K562 (cell line): ENCODE measurements around the gene ERBB4. TPM values are rescaled to one million over a fixed set of nuclear protein-coding genes. Genes with fewer than 3 reads are reported as not detected.

Source experiments
- ATAC-seq: fragments of 200-7000 bp; cut with Tn5 transposase; 3 replicates; pipeline ENCODE4 v1.9.1; 2020; ENCODE audit warnings: moderate library complexity
- BruUV-seq: library from RNA; stranded (reverse); fragments of 400-500 nt; replicated peaks from 2 replicates; lab custom pipeline; 2021; lab: Mats Ljungman, UMichigan
- CTCF ChIA-PET: fragments of 300-600 bp; formaldehyde crosslinking; extraction: SDS; loops from one replicate; lab custom pipeline; 2021; ENCODE audit warnings: low intra/inter-chr PET ratio; lab: Yijun Ruan, JAX
- POLR2A ChIA-PET: fragments of 300-600, 350-650 bp; sonication (Branson Sonifier 250); formaldehyde crosslinking; extraction: SDS; loops from one replicate; lab custom pipeline; 2021; ENCODE audit warnings: antibody characterized with exemption, inconsistent platforms; lab: Yijun Ruan, JAX
- DNase-seq, 4 experiments: peaks; one replicate each; pipeline versions ENCODE4 v3.0.0 to v3.0.0-alpha.2; 2011 to 2018; ENCODE audit warnings: low spot score in 3 of 4, mixed read lengths in 3 of 4; ENCODE audit errors: extremely low read depth in 1 of 4
- FAIRE-seq: peaks from 2 replicates; lab custom pipeline; 2011; peaks lifted over from hg19 to GRCh38; lab: Jason Lieb, UNC
- H2AFZ ChIP-seq: 2 replicates; pipeline ENCODE4 v1.6.0; 2011; ENCODE audit warnings: low read depth, low read length, control low read depth, inconsistent platforms
- H3K27ac ChIP-seq: fragments of 200-600 bp; 3 replicates; pipeline ENCODE4 v1.8.0; 2011; ENCODE audit warnings: low read depth, mild to moderate bottlenecking, control low read depth, inconsistent platforms, low read length, moderate library complexity, mixed read lengths; ENCODE audit errors: extremely low read depth
- H3K27me3 ChIP-seq, 2 experiments: fragments of 300-600 bp in 1 of 2; 2 replicates in 1 of 2; 3 replicates in 1 of 2; pipeline versions ENCODE4 v1.6.0 to v1.8.0; 2011; ENCODE audit warnings: inconsistent platforms in 2 of 2, low read length in 2 of 2, mild to moderate bottlenecking in 1 of 2, mixed read lengths in 1 of 2, moderate library complexity in 1 of 2; ENCODE audit not compliant: control insufficient read depth in 2 of 2, insufficient read depth in 2 of 2
- H3K36me3 ChIP-seq: fragments of 300-600 bp; 3 replicates; pipeline ENCODE4 v1.8.0; 2011; ENCODE audit warnings: mild to moderate bottlenecking, low read length, inconsistent platforms; ENCODE audit not compliant: control insufficient read depth, insufficient read depth
- H3K4me1 ChIP-seq, 2 experiments: fragments of 200-600 bp in 1 of 2; replicated peaks in 1 of 2; 2 replicates in 1 of 2; 3 replicates in 1 of 2; pipeline versions ENCODE4 v1.5.1 to v1.8.0; 2011; ENCODE audit warnings: inconsistent platforms in 2 of 2, low read length in 2 of 2, mild to moderate bottlenecking in 1 of 2, mixed read lengths in 1 of 2, moderate library complexity in 1 of 2; ENCODE audit not compliant: control insufficient read depth in 2 of 2, insufficient read depth in 2 of 2
- H3K4me2 ChIP-seq: 2 replicates; pipeline ENCODE4 v1.6.1; 2011; ENCODE audit warnings: low read length, control low read depth, inconsistent platforms, mixed read lengths; ENCODE audit not compliant: insufficient read depth
- H3K4me3 ChIP-seq: fragments of 200-600 bp; sonication (generic), shearing (Covaris generic); 2 replicates; pipeline ENCODE4 v1.5.1; 2016; ENCODE audit warnings: control low read depth, inconsistent platforms
- H3K79me2 ChIP-seq: fragments of 200-600 bp; 3 replicates; pipeline ENCODE4 v1.8.0; 2011; ENCODE audit warnings: low read length, inconsistent platforms; ENCODE audit not compliant: control insufficient read depth, insufficient read depth
- H3K9ac ChIP-seq, 2 experiments: 2 replicates each; pipeline versions ENCODE4 v1.6.0 to v1.6.1; 2011; ENCODE audit warnings: low read depth in 2 of 2, low read length in 2 of 2, control low read depth in 1 of 2, inconsistent platforms in 1 of 2, mild to moderate bottlenecking in 1 of 2, mixed read lengths in 1 of 2; ENCODE audit not compliant: insufficient read depth in 1 of 2
- H3K9me1 ChIP-seq: one replicate; pipeline ENCODE4 v1.6.0; 2011; ENCODE audit warnings: inconsistent platforms, mild to moderate bottlenecking, low read length, moderate library complexity; ENCODE audit not compliant: control insufficient read depth, insufficient read depth
- H3K9me3 ChIP-seq: replicated peaks from 2 replicates; pipeline ENCODE4 v1.5.1; 2011; ENCODE audit warnings: low read depth, low read length, inconsistent platforms; ENCODE audit not compliant: control insufficient read depth, insufficient read depth
- H4K20me1 ChIP-seq: replicated peaks from 2 replicates; pipeline ENCODE4 v1.6.1; 2011; ENCODE audit warnings: low read length, inconsistent platforms, mixed read lengths; ENCODE audit not compliant: control insufficient read depth, insufficient read depth
- ATF4 ChIP-seq: fragments of 450-650 bp; formaldehyde crosslinking; IDR thresholded peaks from 2 replicates; pipeline ENCODE4 v1.4.0; 2022; ENCODE audit warnings: mild to moderate bottlenecking, moderate library complexity
- DDX20 ChIP-seq: fragments of 450-650 bp; IDR thresholded peaks from 2 replicates; pipeline ENCODE4 v1.6.1; 2016; ENCODE audit warnings: missing genetic modification characterization, low read depth, mild to moderate bottlenecking, missing compliant biosample characterization, moderate library complexity
- ESRRB ChIP-seq: fragments of 250-450 bp; sonication (Bioruptor Pico); IDR thresholded peaks from 2 replicates; pipeline ENCODE4 v1.5.0; 2020; ENCODE audit warnings: mild to moderate bottlenecking, moderate library complexity, borderline replicate concordance
- KAT7 ChIP-seq: sonication (generic); formaldehyde crosslinking; IDR thresholded peaks from 2 replicates; pipeline ENCODE4 v1.8.0; 2022; ENCODE audit warnings: missing genetic modification reagents, mild to moderate bottlenecking, borderline replicate concordance
- KDM5B ChIP-seq: fragments of 200-600 bp; sonication (generic); IDR thresholded peaks from 2 replicates; pipeline ENCODE4 v1.6.1; 2012; ENCODE audit warnings: low read depth, mild to moderate bottlenecking, moderate library complexity, low read length, control low read depth, inconsistent platforms; ENCODE audit not compliant: insufficient replicate concordance
- NONO ChIP-seq, 2 experiments: fragments of 200-400 bp in 1 of 2; fragments of 450-650 bp in 1 of 2; formaldehyde crosslinking in 1 of 2; IDR thresholded peaks; 2 replicates each; pipeline ENCODE4 v1.6.1; 2017; ENCODE audit warnings: low read depth in 2 of 2, mild to moderate bottlenecking in 2 of 2, moderate library complexity in 2 of 2, low read length in 1 of 2
- TCF3 ChIP-seq: sonication (generic); formaldehyde crosslinking; IDR thresholded peaks from 2 replicates; pipeline ENCODE4 v1.4.0; 2020; ENCODE audit warnings: mild to moderate bottlenecking, missing genetic modification reagents
- U2AF1 ChIP-seq: fragments of 200-400 bp; formaldehyde crosslinking; optimal IDR thresholded peaks from 2 replicates; pipeline ENCODE3; 2017; ENCODE audit warnings: mild to moderate bottlenecking, low read depth, low read length, moderate library complexity
- ZC3H8 ChIP-seq: fragments of 450-650 bp; IDR thresholded peaks from 2 replicates; pipeline ENCODE4 v1.6.1; 2017
- ZNF121 ChIP-seq: sonication (generic); formaldehyde crosslinking; conservative IDR thresholded peaks from 2 replicates; pipeline ENCODE4 v1.8.0; 2022; ENCODE audit warnings: missing genetic modification reagents
- WGBS: fragments of 100-300 bp; shearing (Covaris generic); methylation state at CpG from one replicate; pipeline ENCODE4 v1.1.6; 2016; ENCODE audit warnings: low coverage, mixed read lengths; ENCODE audit not compliant: insufficient coverage; ENCODE audit errors: missing lambda C conversion rate; 5-methylcytosine and 5-hydroxymethylcytosine counted together
- in situ Hi-C: fragments of 300-500 bp; cut with MboI; formaldehyde crosslinking; loops from 4 replicates; pipeline ENCODE4 v1.15.0; 2018; ENCODE audit warnings: inconsistent platforms, mixed read lengths
- intact Hi-C: fragments of 100-400 bp; cut with micrococcal nuclease; formaldehyde crosslinking; loops from 2 replicates; pipeline ENCODE4 v1.14.2; 2022
- polyA plus RNA-seq, 8 experiments: library from polyadenylated mRNA; depleted of rRNA in 4 of 8; stranded (reverse) in 5 of 8; unstranded in 3 of 8; fragments of >200 nt; fragmentation: Nextera tagmentation in 2 of 8; fragmentation: Illumina TruSeq in 1 of 8; extraction: Ambion mirVana in 2 of 8; extraction: Trizol in 1 of 8; gene quantifications; 2 replicates each; pipeline versions ENCODE4 v1.2.1 to v1.2.3, GENCODE V29; 2011 to 2014; ENCODE audit warnings: inconsistent platforms in 1 of 8, missing spikeins in 1 of 8
- total RNA-seq, 7 experiments: library from RNA; depleted of rRNA in 6 of 7; stranded (reverse); fragments of >200 nt in 6 of 7; fragmentation: Illumina TruSeq in 2 of 7; extraction: Trizol in 2 of 7; gene quantifications; 2 replicates each; pipeline versions ENCODE4 v1.2.1 to v1.2.3, GENCODE V29; 2011 to 2021; ENCODE audit warnings: low replicate concordance in 1 of 7
- TF ChIP-seq, protein P1 (sequence below): fragments of 450-650 bp; formaldehyde crosslinking; IDR thresholded peaks from 2 replicates; pipeline ENCODE4 v1.4.0; 2022; ENCODE audit warnings: missing genetic modification characterization
- TF ChIP-seq, protein P2 (sequence below): sonication (generic); formaldehyde crosslinking; IDR thresholded peaks from 2 replicates; pipeline ENCODE4 v1.8.0; 2022; ENCODE audit warnings: mild to moderate bottlenecking, missing genetic modification reagents
- TF ChIP-seq, protein P3 (sequence below): fragments of 450-650 bp; formaldehyde crosslinking; conservative IDR thresholded peaks from 2 replicates; pipeline ENCODE4 v1.4.0; 2022; ENCODE audit warnings: mild to moderate bottlenecking, missing genetic modification characterization

ERBB4 gene
- total and polyA plus RNA-seq, 9 of the 15 experiments (the other 6 are each of a cell fraction or from before 2014, with no cell fraction given), result not detected

DNA sequence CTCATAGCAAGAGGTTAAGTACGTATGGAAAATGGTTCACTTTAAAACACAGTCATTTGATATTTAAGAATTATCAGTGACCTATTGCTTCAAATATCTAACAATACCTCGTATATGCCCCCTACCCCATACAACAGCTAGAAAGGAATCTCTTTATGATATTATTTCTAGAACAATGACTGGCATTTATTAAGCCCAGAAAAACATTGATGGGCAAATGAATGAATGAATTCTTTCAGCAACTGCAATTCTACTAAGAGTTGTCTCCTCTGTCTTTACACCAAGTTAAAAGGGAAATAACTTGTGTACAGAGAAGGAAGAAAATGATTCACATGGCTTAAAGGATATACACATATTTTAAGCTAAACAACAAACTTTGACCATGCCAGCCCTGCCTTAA, 384.7 kb downstream of the ERBB4 start:
- no TSS peak for BruUV-seq
- H3K4me2 ChIP-seq, result no peak overlapping the region
- H3K9me3 ChIP-seq, result no peaks in the 10 kb centered on the region
- H4K20me1 ChIP-seq, result no peaks in the 10 kb centered on the region
- H3K27ac ChIP-seq, result no peak overlapping the region
- TF ChIP-seq ZC3H8 (no peak), NONO (IDR thresholded peaks at IDR 0.05; ENCODE audit: low read depth in 2 of 2, low read length in 1 of 2) (no peak), ESRRB (no peak), U2AF1 (no peak), TCF3 (no peak), ZNF121 (CRISPR knock-in tag) (no peak), ATF4 (CRISPR knock-in tag) (no peak), DDX20 (tag) (no peak), KDM5B (no peak), KAT7 (CRISPR knock-in tag) (no peak)
- TF ChIP-seq, protein P1, sequence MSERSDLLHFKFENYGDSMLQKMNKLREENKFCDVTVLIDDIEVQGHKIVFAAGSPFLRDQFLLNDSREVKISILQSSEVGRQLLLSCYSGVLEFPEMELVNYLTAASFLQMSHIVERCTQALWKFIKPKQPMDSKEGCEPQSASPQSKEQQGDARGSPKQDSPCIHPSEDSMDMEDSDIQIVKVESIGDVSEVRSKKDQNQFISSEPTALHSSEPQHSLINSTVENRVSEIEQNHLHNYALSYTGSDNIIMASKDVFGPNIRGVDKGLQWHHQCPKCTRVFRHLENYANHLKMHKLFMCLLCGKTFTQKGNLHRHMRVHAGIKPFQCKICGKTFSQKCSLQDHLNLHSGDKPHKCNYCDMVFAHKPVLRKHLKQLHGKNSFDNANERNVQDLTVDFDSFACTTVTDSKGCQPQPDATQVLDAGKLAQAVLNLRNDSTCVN (CRISPR knock-in tag), result no peak
- TF ChIP-seq, protein P2, sequence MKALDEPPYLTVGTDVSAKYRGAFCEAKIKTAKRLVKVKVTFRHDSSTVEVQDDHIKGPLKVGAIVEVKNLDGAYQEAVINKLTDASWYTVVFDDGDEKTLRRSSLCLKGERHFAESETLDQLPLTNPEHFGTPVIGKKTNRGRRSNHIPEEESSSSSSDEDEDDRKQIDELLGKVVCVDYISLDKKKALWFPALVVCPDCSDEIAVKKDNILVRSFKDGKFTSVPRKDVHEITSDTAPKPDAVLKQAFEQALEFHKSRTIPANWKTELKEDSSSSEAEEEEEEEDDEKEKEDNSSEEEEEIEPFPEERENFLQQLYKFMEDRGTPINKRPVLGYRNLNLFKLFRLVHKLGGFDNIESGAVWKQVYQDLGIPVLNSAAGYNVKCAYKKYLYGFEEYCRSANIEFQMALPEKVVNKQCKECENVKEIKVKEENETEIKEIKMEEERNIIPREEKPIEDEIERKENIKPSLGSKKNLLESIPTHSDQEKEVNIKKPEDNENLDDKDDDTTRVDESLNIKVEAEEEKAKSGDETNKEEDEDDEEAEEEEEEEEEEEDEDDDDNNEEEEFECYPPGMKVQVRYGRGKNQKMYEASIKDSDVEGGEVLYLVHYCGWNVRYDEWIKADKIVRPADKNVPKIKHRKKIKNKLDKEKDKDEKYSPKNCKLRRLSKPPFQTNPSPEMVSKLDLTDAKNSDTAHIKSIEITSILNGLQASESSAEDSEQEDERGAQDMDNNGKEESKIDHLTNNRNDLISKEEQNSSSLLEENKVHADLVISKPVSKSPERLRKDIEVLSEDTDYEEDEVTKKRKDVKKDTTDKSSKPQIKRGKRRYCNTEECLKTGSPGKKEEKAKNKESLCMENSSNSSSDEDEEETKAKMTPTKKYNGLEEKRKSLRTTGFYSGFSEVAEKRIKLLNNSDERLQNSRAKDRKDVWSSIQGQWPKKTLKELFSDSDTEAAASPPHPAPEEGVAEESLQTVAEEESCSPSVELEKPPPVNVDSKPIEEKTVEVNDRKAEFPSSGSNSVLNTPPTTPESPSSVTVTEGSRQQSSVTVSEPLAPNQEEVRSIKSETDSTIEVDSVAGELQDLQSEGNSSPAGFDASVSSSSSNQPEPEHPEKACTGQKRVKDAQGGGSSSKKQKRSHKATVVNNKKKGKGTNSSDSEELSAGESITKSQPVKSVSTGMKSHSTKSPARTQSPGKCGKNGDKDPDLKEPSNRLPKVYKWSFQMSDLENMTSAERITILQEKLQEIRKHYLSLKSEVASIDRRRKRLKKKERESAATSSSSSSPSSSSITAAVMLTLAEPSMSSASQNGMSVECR (CRISPR knock-in tag), result no peak
- TF ChIP-seq, protein P3, sequence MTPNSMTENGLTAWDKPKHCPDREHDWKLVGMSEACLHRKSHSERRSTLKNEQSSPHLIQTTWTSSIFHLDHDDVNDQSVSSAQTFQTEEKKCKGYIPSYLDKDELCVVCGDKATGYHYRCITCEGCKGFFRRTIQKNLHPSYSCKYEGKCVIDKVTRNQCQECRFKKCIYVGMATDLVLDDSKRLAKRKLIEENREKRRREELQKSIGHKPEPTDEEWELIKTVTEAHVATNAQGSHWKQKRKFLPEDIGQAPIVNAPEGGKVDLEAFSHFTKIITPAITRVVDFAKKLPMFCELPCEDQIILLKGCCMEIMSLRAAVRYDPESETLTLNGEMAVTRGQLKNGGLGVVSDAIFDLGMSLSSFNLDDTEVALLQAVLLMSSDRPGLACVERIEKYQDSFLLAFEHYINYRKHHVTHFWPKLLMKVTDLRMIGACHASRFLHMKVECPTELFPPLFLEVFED, result no peak
- TF ChIP-seq, all 486 proteins: peak for 0
- Histone ChIP-seq H3K4me3 (no peak overlapping the region), H3K36me3 (no peaks in the 10 kb centered on the region), H3K9ac (no peak overlapping the region), H3K9me1 (no peaks in the 10 kb centered on the region), H3K27me3 (no peaks in the 10 kb centered on the region), H3K79me2 (no peaks in the 10 kb centered on the region), H3K4me1 (no peaks in the 10 kb centered on the region), H2AFZ (no peak overlapping the region)
- in situ Hi-C loops (no loop called here), intact Hi-C loops (no loop called here)
- FAIRE-seq (no peak), DNase-seq (no peak), ATAC-seq (no peak)
- POLR2A ChIA-PET, result no interaction called here
- 0% methylated on average over 2 of the region's 2 CpGs for WGBS
- CTCF ChIA-PET, result no interaction called here
